Smooth muscle cell of the pulmonary artery (primary cell): Measurements from ENCODE around the gene TCF7L2. TPM values are rescaled to one million over a fixed set of nuclear protein-coding genes. Genes with fewer than 3 reads are reported as not detected.

Experiments used
- total RNA-seq: library from RNA; depleted of rRNA; stranded (reverse); fragments of >200 nt; gene quantifications from 2 replicates; pipeline ENCODE4 v1.2.3, GENCODE V29; 2014

Gene TCF7L2
- 3.7 and 6.2 TPM in 2 replicates for total RNA-seq

GRCh38 chr10:112949875-112950507 is at the start of gene TCF7L2:
Gene TCF7L2, plus strand, starts transcription at chr10:112950247. Its CDS starts 510 bp downstream, at chr10:112950757.

